GM13976 (cell line): ENCODE data around the gene APPBP2.
A peak's percentile ranks its signal among the peaks of the same experiment; 100 is the strongest.

Experiments
- DNase-seq: peaks from one replicate; pipeline ENCODE4 v3.0.0; 2012; ENCODE audit warnings: low spot score
- in situ Hi-C: fragments of 300-500 bp; cut with MboI; formaldehyde crosslinking; loops from one replicate; pipeline ENCODE4 v1.12.0; 2022; ENCODE audit warnings: low sequenced_read_pairs, mixed read lengths, inconsistent platforms; ENCODE audit not compliant: unreplicated experiment
- TF ChIP-seq, protein P1 (sequence below): IDR thresholded peaks from 2 replicates; pipeline ENCODE4 v1.5.1; 2012; ENCODE audit warnings: borderline replicate concordance, mild to moderate bottlenecking; ENCODE audit not compliant: insufficient read depth; ENCODE audit errors: extremely low read depth, missing control alignments, control extremely low read depth

Gene APPBP2

DNA sequence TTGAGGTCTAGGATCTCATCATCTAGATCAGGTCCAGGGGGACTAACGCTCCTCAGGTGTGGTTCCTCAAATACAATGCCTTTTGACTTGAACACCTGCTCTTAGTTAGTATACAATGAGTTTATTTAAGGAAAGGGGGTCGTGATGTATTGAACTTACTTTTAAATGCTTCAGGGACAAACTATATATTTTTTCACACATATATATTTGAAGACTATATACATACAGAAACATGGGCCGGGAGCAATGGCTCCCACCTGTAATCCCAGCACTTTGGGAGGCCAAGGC lies 122.6 kb downstream of the APPBP2 start:
- TF ChIP-seq, protein P1, sequence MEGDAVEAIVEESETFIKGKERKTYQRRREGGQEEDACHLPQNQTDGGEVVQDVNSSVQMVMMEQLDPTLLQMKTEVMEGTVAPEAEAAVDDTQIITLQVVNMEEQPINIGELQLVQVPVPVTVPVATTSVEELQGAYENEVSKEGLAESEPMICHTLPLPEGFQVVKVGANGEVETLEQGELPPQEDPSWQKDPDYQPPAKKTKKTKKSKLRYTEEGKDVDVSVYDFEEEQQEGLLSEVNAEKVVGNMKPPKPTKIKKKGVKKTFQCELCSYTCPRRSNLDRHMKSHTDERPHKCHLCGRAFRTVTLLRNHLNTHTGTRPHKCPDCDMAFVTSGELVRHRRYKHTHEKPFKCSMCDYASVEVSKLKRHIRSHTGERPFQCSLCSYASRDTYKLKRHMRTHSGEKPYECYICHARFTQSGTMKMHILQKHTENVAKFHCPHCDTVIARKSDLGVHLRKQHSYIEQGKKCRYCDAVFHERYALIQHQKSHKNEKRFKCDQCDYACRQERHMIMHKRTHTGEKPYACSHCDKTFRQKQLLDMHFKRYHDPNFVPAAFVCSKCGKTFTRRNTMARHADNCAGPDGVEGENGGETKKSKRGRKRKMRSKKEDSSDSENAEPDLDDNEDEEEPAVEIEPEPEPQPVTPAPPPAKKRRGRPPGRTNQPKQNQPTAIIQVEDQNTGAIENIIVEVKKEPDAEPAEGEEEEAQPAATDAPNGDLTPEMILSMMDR = no peak
- in situ Hi-C loops = loop anchor here (25.0 kb wide), 1 partner anchor 266 kb away; the partner anchor contains the start of gene CA4
- DNase-seq = no peak

DNA sequence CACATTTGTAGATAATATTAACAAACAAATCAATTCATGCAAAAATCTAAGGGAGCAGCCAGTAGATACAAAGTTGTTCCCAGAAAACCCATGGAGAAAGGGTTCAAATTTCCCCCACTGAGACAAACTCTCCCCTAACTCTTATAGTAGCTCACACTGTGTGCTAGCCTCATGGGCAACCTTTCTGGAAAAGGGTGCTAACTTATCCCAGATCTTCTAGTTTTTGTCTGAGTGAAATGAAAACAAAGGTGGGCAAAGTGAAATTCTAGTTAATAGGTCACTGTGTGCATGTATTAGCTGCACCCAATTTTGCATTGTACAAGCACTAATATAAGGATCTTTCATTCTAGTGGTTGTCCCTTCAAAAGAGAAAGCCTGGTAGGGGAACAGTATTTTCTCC lies 124.2 kb downstream of the APPBP2 start:
- in situ Hi-C loops = loop anchor here (25.0 kb wide), 1 partner anchor 265 kb away; the partner anchor contains the start of gene CA4
- DNase-seq = no peak
- TF ChIP-seq, protein P1 = no peak

DNA sequence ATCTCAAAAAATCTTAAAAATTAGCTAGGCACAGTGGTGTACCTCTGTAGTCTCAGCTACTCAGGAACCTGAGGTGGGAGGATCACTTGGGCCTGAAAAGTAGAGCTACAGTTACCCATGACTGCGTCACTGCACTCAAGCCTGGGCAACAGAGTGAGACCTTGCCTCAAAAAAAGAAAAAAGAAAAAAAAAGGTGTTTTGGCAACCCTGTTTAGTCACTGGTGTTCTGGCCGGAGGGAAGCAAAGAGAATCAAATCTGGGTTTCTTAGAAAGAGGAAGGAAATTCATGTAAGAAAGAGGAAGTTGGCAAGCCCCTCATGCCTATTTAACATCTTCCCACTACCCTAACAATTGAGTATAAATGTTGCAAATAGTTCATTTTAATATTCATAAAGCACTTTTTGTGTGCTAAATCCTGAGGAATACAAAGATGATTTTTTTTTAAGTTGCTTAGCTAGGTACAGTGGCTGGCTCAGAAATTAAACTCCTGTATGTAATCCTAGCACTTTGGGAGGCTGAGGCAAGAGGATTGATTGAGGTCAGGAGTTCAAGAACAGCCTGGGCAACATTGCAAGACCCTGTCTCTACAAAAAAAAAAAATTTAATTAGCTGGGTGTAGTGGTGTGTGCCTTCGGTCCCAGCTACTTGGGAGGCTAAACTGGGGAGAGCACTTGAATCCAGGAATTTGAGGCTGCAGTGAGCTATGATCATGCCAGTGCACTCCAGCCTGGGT lies 127.6 kb downstream of the APPBP2 start:
- peak; percentile 49 for DNase-seq
- in situ Hi-C loops = no loop called here
- TF ChIP-seq, protein P1 = no peak

DNA sequence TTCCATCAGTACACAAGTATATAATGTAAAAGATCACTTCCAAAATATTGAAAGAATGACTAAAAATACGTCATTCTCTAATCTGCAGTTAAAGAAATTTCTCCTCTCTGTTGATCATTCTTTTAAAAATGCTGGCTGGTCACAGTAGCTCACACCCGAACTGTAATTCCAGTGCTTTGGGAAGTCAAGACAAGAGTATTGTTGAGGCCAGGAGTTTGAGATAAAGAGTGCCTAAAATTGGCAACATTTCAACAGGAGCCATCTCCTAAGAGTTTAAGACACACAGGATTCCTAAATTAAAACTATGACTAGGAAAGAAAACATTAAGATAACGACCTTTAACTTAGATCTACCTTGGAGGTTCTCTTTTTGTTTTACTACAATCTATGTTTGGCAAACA lies 129.6 kb downstream of the APPBP2 start:
- no peak for DNase-seq
- in situ Hi-C loops = no loop called here

DNA sequence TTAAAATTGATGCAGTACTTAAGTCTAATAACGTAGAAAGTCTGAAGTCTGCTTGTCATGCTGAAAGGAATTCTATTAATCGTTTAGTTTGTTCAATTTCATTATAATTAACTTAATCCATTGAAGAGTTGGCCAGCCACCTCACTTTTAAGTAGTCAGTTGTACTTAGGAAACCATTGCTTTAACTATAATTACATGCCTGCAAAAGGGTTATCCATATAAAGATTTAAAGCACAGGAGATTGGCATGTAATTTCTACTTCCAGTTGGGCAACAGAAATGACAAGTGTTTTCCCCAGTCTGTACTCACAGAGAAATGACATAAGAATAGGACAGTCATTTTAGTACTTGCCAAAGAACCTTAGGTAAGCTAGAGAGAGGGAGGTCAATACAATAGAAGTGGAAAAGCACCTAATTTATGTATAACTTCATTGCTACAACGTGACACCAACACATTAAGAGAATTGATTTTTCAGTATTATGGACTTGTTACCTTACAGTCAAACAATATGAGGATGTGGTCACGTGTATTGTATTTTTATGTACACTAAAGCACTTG lies 130.5 kb downstream of the APPBP2 start:
- in situ Hi-C loops = no loop called here
- TF ChIP-seq, protein P1 = no peak
- no peak for DNase-seq

More for the DNA sequence above, 129.6 kb downstream of the APPBP2 start:
- TF ChIP-seq, protein P1 = no peak

DNA sequence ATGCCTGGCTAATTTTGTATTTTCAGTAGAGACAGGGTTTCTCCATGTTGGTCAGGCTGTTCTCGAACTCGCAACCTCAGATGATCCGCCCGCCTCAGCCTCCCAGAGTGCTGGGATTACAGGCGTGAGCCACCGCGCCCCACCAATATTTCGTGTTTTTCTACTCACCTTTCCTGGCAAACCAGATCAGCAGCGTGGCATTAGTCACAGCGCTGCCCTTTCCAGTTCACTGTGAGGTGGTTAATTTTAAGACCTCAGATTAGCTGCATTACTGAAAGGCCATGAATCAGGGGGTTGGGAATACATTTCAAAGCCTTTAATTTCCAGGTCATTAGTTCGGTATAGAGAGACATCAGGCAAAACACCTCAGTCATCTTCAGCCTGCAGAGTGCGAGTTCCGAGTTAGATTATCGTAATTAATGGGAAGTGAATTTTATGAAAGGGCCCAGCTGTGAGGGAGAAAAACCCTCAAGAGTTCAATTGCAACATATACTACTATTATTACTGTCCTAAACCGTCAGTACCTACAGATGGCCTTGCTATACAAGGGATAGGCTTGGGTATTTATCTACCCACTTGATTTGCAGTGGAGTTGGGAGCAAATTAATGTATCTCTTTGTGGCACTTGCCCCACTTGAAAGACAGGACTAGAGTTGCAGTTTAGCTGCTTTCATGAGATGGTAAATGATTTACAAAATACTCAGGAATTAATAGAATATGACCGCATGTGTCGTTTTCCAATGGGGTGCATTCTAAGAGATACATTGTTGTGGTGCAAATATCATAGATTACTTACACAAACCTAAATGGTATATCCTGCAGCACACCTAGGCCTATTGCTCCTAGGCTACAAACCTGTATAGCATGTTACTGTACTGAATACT lies 132.0 kb downstream of the APPBP2 start:
- in situ Hi-C loops = no loop called here
- TF ChIP-seq, protein P1 = no peak
- no peak for DNase-seq
